Measurements from ENCODE around the gene BTF3.
"Not testable (repeated sequence)": the region's sequence is repeated elsewhere in the genome, so short reads cannot be mapped to it uniquely, and the experiment has no call there.

The BTF3 gene

GRCh38 chr5:73485715-73486114, 12.5 kb upstream of the BTF3 start:
- DNase-seq (ENCODE audit: low spot score), result no peak

DNA sequence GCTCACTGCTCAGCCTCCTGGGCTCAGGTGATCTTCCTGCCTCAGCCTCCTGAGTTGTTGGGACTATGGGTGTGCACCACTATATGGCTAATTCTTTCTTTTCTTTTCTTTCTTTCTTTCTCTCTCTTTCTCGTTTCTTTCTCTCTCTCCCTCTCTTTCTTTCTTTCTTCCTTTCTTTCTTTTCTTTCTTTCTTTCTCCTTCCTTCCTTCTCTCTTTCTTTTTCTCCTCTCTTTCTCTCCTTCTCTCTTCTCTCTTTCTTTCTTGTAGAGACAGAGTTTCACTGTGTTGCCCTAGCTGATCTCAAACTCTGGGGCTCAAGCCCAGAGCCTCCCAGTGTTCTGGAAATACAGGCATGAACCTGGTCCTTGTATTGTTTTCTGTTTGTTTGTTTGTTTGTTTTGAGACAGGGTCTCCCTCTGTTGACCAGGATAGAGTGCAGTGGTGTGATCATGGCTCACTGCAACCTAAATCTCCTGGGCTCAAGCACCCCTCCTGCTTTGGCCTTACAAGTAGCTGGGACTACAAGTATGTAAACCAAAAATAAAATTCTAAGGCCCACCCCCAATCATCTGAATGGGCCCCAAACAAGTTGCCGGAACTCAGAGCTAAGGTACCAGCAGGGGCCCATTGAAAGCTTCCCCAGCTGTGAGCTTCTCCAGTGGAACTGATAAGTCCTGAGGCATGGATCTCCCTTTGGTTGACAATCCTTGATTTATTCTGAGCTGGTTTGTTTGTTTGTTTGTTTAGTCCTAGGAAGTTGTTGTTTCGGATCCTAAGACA, 11.9 kb upstream of the BTF3 start:
- no peak for DNase-seq (ENCODE audit: low spot score)

- not testable (repeated sequence) for DNase-seq (ENCODE audit: low spot score)
Observed at GRCh38 chr5:73487257-73487656, 11.0 kb upstream of the BTF3 start.

- no peak for DNase-seq (ENCODE audit: low spot score)
Observed at GRCh38 chr5:73487815-73488214, 10.4 kb upstream of the BTF3 start.

DNA sequence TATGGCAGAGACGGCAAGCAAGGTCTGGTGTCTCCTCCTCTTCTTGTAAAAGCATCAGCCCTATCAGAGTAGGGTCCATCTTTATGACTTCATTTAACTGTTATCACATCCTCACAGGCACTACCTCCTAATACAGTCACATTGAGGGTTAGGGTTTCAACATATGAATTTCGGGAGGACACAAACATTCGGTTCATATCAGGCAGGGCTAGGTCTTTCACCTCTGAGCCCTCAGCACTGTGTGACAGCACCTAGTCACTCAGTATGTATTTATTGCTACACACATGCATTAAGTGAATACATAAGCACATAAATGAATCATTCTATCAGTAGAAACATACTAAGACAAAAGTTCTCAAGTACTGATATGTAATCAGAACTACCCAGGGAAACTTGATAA, 9.4 kb upstream of the BTF3 start:
- DNase-seq (ENCODE audit: low spot score), result no peak

- no peak for DNase-seq (ENCODE audit: low spot score)
Observed at GRCh38 chr5:73490088-73490487, 8.2 kb upstream of the BTF3 start.

GRCh38 chr5:73491155-73491554, 7.1 kb upstream of the BTF3 start:
- no peak for DNase-seq (ENCODE audit: low spot score)

GRCh38 chr5:73493421-73493820, 4.8 kb upstream of the BTF3 start:
- DNase-seq (ENCODE audit: low spot score), result no peak

DNA sequence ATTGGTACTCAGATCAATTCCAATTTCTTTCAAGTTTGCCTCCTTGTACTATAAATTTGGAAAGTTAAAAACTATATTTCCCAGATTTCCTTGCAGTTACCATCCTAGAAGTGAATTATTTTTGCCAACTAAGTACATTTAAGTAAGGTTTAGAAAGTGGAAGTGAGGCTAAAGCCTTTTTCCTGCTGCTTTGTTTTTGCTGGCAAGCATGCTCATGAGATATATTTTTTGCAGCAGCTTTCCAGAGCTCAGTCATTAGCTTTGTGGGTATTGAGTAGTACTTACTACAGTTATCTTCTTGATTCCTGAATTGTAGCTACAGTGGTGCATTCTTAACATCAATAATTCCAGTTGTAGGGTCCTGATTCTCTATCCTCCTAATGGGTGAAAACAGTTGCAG, 3.5 kb upstream of the BTF3 start:
- DNase-seq (ENCODE audit: low spot score), result no peak

GRCh38 chr5:73495772-73496335, 2.4 kb upstream of the BTF3 start:
- no peak for DNase-seq (ENCODE audit: low spot score)

GRCh38 chr5:73496984-73497457, 1.2 kb upstream of the BTF3 start:
- DNase-seq (ENCODE audit: low spot score), result peak; percentile 85

- DNase-seq (ENCODE audit: low spot score), result no peak
Observed at GRCh38 chr5:73497497-73498056, 665 bp upstream of the BTF3 start.

DNA sequence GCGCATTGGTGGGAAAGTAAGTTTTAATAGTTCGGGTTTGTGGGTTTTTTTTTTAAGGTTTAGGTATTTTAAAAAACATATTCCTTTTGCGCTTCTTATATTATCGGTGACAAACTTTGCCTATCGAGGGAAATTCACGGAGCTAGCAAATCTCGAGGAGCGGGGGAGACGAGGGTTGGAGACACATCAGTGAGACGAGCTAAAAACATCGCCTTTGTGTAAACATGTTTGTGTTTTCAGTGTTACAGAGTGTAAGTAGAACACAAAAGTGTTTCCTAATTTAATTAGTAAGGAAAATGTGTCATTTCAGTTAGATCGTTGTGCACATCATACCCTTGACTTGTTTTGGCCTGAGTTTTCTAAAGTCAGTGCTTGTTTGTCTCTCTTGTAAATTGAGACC, 945 bp downstream of the BTF3 start:
- DNase-seq (ENCODE audit: low spot score), result no peak

DNA sequence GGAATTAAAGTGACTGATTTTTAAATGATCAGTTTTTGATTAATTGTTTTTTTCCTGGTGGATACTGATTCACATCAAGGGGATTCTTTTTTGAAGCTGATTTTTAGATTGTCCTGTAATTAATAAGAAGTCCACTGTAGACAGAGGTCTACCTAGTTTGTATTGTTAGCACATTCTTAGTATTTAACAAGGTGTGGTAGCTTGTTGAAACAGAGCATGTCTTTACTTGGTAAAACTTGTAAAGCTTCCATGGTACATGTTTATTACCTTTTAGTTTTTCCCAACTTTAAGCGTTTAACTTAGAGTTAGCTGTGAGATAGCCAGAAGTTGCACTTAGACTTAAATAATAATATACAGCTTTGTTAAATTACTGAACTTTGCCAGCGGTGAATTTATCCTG, 1.5 kb downstream of the BTF3 start:
- DNase-seq (ENCODE audit: low spot score), result no peak

DNA sequence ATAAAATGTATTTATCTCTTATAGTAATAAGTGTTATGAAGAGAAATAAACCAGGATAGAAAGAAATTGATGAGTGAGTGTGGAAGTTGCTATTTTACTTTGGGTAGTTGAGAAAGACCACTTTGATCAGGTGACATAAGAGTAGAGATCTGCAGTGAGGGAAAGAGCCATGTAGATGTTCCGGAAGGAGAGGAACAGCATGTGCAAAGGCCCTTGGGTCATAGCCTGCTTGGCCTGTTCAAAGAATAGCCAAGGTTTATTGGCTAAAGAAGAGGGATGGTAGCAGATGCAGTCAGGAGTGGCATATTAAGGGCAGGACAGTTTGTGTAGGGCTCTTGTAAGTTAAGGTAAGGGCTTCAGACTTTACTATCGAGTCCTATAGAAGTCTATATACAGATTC, 3.2 kb downstream of the BTF3 start:
- DNase-seq (ENCODE audit: low spot score), result no peak

DNA sequence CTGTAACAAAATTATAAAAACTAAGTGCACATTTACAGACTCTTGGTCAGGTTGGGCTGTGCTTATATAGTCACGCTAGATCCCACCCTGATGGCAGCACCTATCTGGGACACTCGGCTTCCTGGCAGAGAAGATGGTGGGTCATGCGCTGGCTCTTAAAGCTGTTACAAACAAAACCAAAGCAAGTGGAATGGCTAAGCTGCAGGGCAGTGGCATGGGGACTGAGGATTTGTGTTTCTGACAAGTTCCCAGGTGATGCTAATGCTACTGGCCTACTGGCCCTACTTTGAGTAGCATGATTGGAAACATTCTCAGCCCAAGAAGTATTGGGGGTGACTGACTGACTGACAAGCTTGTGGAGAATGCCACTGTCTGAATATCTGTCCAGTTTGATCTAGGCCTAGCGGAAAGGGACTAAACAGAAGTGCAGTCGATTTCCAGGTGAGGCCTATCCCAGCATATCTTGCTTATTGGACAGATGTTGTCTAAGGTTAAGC, 8.3 kb downstream of the BTF3 start:
- no peak for DNase-seq (ENCODE audit: low spot score)

GRCh38 chr5:73507062-73507461, 8.8 kb downstream of the BTF3 start:
- DNase-seq (ENCODE audit: low spot score), result no peak

- not testable (repeated sequence) for DNase-seq (ENCODE audit: low spot score)
Observed at GRCh38 chr5:73508521-73508920, 10.3 kb downstream of the BTF3 start.

DNA sequence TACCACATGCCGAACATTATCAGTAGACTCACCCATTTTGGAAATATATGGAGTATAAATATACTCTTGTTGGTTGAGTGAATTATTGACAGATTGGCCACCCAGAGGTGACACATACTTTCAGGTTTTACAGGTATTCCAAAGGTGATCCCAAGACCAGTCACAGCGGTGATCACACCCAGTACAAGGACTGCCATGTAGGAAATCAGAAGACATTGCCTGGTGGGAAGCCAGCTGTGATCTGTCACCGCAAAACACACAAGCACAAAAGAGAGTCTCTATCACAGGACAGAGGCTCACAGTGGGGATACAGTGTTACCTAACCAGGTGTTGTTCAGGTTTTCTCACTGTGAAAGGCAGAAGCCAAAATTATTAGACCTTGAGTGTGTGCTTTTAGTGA, 15.8 kb downstream of the BTF3 start:
- no peak for DNase-seq (ENCODE audit: low spot score)

DNA sequence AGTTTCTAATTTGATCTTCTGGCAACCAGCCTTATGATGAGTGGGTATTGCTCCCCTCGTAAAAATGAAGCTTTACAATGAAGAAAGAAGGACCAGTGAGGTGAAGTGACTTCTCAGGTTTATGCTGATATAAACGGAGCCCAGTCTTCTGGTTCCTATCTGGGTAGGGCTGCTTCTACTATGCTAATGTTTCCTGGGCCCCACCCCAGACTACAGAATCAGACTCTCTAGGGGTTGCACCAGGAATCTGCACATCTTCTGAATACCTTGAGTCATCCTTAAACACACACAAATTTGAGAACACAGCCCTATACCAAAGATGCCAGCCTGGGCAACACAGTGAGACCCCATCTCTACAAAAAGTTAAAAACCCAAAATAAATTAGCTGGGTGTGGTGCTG, 16.2 kb downstream of the BTF3 start:
- no peak for DNase-seq (ENCODE audit: low spot score)

GRCh38 chr5:73515232-73515631, 17.0 kb downstream of the BTF3 start:
- no peak for DNase-seq (ENCODE audit: low spot score)

DNA sequence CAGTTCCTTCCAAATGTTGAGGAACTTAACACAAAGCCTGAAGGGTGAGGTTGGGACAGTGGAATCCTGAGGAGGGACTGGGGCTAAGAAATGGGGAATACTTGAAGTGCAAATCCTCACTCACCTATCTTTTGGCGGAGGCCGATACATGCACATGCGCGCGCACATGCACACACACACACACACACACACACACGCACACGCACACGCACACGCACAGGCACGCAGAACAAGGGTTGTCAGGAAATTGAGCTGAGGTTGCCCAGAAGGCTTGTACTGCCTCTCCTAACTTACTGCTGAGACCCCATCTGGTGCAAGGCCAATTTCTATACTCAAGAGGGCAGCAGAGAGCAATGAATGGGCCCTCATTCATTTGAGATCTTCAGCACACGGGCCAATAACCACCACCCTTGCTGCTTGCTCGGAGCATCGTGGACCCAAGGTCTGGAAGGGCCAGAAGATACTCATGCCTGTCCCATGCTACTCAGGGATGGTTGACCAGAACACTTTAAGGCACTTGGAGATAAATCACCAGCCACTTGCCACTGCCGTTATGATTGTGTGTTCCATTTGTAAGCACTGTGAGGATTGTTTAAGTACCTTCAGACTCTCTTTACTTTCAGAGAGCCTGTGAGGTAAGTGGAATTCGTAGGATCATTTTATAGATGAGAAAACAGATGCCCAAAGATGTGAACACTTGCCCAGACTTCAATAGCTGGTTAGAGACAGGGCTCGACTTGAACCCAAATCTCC, 21.5 kb downstream of the BTF3 start:
- DNase-seq (ENCODE audit: low spot score), result peak; percentile 87
